Measurements from ENCODE around the gene BCAT1. TPM values are rescaled to one million over a fixed set of nuclear protein-coding genes. Genes with fewer than 3 reads are reported as not detected.

Gene BCAT1
- total and polyA plus RNA-seq, 2 experiments from 2014 or later = 53.6 to 181 TPM

DNA sequence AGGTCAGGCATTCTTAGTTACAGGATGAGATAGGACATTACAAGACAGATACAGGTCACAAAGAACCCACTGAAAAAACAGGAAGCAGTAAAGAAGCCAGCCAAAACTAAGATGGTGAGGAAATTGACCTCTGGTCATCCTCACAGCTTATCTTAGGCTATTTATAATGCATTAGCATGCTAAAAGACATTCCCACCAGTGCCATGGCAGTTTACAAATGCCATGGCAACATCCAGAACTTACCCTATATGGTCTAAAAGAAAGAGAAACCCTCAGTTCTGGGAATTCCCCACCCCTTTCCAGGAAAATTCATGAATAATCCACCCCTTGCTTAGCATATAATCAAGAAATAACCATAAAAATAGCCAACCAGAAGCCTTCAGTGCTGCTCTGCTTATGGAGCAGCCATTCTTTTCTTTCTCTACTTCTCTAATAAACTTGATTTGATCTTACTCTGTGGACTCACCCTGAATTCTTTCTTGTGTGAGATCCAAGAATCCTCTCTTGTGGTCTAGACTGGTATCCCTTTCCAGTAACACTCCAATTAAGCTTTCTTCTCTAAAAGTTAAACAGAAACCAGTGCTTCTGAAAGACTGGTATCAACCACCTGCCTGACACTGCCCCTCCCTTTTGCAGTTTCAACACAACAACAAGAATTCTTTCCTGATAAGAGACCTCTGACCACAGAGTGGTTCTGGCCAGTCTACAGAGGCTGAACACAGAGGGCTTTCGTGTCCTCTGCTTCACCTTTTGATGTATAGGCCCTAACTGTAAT lies 86.9 kb downstream of the BCAT1 start (continued):
- TF ChIP-seq, protein P1, sequence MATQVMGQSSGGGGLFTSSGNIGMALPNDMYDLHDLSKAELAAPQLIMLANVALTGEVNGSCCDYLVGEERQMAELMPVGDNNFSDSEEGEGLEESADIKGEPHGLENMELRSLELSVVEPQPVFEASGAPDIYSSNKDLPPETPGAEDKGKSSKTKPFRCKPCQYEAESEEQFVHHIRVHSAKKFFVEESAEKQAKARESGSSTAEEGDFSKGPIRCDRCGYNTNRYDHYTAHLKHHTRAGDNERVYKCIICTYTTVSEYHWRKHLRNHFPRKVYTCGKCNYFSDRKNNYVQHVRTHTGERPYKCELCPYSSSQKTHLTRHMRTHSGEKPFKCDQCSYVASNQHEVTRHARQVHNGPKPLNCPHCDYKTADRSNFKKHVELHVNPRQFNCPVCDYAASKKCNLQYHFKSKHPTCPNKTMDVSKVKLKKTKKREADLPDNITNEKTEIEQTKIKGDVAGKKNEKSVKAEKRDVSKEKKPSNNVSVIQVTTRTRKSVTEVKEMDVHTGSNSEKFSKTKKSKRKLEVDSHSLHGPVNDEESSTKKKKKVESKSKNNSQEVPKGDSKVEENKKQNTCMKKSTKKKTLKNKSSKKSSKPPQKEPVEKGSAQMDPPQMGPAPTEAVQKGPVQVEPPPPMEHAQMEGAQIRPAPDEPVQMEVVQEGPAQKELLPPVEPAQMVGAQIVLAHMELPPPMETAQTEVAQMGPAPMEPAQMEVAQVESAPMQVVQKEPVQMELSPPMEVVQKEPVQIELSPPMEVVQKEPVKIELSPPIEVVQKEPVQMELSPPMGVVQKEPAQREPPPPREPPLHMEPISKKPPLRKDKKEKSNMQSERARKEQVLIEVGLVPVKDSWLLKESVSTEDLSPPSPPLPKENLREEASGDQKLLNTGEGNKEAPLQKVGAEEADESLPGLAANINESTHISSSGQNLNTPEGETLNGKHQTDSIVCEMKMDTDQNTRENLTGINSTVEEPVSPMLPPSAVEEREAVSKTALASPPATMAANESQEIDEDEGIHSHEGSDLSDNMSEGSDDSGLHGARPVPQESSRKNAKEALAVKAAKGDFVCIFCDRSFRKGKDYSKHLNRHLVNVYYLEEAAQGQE (IDR thresholded peaks at IDR 0.05; ENCODE audit: unreplicated experiment) = no peak
- no peak for TF ChIP-seq NANOG (IDR thresholded peaks at IDR 0.05; ENCODE audit: borderline replicate concordance)
- TF ChIP-seq, protein P2, sequence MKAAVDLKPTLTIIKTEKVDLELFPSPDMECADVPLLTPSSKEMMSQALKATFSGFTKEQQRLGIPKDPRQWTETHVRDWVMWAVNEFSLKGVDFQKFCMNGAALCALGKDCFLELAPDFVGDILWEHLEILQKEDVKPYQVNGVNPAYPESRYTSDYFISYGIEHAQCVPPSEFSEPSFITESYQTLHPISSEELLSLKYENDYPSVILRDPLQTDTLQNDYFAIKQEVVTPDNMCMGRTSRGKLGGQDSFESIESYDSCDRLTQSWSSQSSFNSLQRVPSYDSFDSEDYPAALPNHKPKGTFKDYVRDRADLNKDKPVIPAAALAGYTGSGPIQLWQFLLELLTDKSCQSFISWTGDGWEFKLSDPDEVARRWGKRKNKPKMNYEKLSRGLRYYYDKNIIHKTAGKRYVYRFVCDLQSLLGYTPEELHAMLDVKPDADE (IDR thresholded peaks at IDR 0.05) = no peak

DNA sequence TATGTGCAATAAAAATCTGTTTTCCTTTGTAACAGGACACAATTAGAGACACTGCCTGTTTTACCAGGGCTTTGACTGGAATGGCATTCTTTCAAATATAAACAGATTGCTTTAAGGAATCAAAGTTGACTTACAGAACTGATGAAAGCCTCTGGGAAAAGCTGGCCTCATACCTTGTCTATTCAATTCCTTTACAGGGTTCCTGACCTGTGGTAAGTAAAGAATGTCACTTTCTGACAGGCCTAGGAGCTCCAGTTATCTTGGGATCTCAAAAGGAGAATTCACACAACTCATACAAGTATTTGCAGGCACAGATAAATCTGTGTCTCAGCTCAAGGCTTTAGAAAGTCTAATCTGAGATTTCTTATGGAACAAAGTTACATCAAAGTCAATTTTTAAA lies 88.4 kb downstream of the BCAT1 start:
- Mint-ChIP-seq H3K4me3 (no peak overlapping the region), H3K9me3 (peaks cover 54% of the 10 kb centered on the region), H3K4me1 (peaks cover 19% of the 10 kb centered on the region), H3K27me3 (ENCODE audit: insufficient read depth, low read depth, poor library complexity) (peaks cover 12% of the 10 kb centered on the region), H3K36me3 (ENCODE audit: low read depth) (peaks cover 95% of the 10 kb centered on the region), H3K27ac (no peak overlapping the region)
- Histone ChIP-seq H3K9me2 (ENCODE audit: insufficient read depth) (peaks cover 4% of the 10 kb centered on the region; the same call in 1 of the 2 replicates), H3K79me2 (replicated peaks; ENCODE audit: insufficient read depth) (peaks cover 7% of the 10 kb centered on the region), H3K27ac (ENCODE audit: low read depth) (no peak overlapping the region), H3F3A (replicated peaks; ENCODE audit: low read depth) (no peaks in the 10 kb centered on the region), H3K4me2 (no peak overlapping the region), H2AFZ (no peak overlapping the region), H3K4me3 (no peak overlapping the region), H3K4me1 (ENCODE audit: insufficient read depth) (peaks cover 9% of the 10 kb centered on the region; the same call in 1 of the 2 replicates), H3K27me3 (ENCODE audit: insufficient read depth) (no peaks in the 10 kb centered on the region), H4K20me1 (replicated peaks; ENCODE audit: insufficient read depth) (no peaks in the 10 kb centered on the region), H3K36me3 (ENCODE audit: insufficient read depth) (peaks cover 28% of the 10 kb centered on the region)
- no peak for TF ChIP-seq ZNF114 (CRISPR knock-in tag; IDR thresholded peaks at IDR 0.05)
- ATAC-seq (no peak), DNase-seq (ENCODE audit: low spot score) (no peak)

DNA sequence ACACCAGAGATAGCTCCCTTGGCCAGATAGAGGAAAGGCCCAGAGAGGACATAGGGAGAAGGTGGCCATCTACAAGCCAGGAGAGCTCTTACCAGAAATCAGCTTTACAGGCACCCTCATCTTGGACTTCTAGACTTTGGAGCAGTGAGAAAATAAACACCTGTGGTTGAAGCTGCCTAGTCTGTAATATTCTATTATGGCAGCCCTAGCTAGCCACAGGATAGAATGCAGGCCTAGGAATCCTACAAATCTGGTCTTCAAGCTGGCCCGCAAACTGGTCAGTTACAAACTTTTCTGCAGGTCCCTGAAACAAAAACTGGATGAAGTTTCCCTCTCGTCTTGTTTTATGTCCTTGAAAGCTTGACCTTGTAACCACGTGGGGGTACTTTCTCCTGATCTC lies 92.4 kb downstream of the BCAT1 start:
- ATAC-seq (no peak), DNase-seq (ENCODE audit: low spot score) (no peak)
- Histone ChIP-seq H3K27me3 (ENCODE audit: insufficient read depth) (no peaks in the 10 kb centered on the region), H3K36me3 (ENCODE audit: insufficient read depth) (peaks cover 28% of the 10 kb centered on the region), H3K79me2 (replicated peaks; ENCODE audit: insufficient read depth) (peaks cover 8% of the 10 kb centered on the region), H2AFZ (no peak overlapping the region), H3F3A (replicated peaks; ENCODE audit: low read depth) (no peaks in the 10 kb centered on the region), H3K4me2 (no peak overlapping the region), H3K27ac (ENCODE audit: low read depth) (no peak overlapping the region), H3K9me2 (ENCODE audit: insufficient read depth) (no peaks in the 10 kb centered on the region), H3K4me1 (ENCODE audit: insufficient read depth) (peaks cover 10% of the 10 kb centered on the region; the same call in 1 of the 2 replicates), H4K20me1 (replicated peaks; ENCODE audit: insufficient read depth) (no peaks in the 10 kb centered on the region), H3K4me3 (no peak overlapping the region)
- Mint-ChIP-seq H3K27ac (no peak overlapping the region; the same call in 1 of the 2 replicates), H3K4me3 (no peak overlapping the region), H3K9me3 (peaks cover 43% of the 10 kb centered on the region), H3K4me1 (peaks cover 31% of the 10 kb centered on the region), H3K27me3 (ENCODE audit: insufficient read depth, low read depth, poor library complexity) (peaks cover 13% of the 10 kb centered on the region), H3K36me3 (ENCODE audit: low read depth) (peaks cover 84% of the 10 kb centered on the region)
- no peak for TF ChIP-seq JUNB (IDR thresholded peaks at IDR 0.05; ENCODE audit: unreplicated experiment)
- TF ChIP-seq POLR2AphosphoS5 (IDR thresholded peaks at IDR 0.05; ENCODE audit: low read depth) = no peak
- TF ChIP-seq NANOG (IDR thresholded peaks at IDR 0.05; ENCODE audit: borderline replicate concordance) = no peak
